ENCODE results near the gene IDH2.

The IDH2 gene

DNA sequence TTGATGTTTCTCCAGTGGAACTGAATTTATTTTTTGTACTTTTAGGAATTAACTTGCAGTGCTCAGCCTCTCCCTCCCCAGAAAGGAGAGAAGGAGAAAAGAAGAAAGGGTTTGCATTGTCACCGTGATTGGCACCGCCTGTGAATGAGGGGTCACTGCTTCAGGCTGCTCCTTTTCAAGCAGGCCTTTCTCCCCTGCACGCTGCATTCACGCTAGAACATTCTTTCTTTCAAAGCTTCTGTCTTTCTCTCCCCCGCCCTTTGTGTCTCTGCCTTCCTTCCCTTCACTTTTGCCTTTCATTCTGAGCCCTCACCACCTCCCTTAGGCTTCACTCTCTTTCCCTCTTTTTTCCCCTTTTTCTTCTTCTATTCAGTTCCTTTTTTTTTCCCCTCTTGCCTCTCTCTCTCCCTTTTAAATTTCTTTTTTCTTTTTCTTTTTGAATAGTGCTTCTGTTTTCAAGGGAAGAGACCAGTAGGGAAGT is 58.7 kb downstream of the IDH2 start:
- no peak for DNase-seq (ENCODE audit: low spot score)

DNA sequence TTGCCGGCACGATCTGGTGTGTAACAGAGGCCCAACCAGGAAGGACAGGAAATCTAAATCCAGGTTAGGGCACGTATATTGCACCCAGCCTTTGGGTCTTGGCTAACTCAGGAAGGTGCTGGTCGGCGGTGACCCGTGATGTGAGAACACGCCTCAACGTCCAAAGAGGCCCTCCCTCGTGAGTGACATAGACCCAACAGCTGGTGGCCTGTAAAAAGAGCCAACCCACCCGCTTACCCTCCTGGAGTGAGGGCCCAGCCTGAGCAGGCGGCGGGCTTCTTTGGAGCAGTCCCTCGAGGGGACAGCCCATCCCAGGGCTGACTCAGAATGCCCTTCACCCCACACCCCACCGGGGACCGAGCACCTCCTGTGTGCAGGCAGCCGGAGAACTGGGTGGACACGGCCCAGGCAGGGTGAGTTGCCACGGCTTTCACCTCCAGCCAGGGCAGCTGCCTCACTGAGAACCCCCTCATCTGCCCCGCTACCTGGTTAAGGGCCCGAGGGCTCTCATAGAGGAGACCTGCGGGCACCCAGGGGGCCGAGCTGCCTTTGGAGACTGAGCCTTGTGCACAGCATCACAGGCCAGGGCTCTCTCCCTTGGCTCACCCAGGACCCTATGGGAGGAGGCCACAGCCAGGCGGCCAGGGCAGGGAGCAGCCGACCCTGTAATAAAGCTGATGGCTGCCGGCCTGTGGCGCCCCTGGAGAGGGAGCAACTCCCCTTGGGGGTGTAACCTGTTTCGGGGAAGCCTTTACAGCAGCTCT is 59.3 kb downstream of the IDH2 start:
- no peak for DNase-seq (ENCODE audit: low spot score)

DNA sequence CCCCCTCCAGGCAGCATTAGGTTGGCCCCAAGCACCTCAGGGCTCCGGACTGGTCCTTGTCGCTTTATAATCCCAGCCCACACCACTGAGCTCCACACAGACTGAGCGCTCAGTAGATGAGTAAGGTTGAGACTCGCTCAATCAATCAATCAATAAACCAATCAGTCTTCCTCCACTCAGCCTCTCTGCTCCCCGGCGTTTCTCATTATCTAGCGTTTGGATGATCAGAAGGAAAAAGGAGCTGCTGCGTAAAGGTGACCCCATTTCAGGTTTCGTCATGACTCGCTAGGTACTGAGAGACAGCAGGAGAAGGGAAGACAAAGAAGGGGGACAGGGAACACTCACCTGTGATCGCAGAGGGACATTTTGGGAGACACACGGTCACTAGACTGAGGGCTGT is 59.9 kb downstream of the IDH2 start:
- no peak for DNase-seq (ENCODE audit: low spot score)

- no peak for DNase-seq (ENCODE audit: low spot score)
Measured at GRCh38 chr15:90040618-90041017, 61.6 kb downstream of the IDH2 start.

DNA sequence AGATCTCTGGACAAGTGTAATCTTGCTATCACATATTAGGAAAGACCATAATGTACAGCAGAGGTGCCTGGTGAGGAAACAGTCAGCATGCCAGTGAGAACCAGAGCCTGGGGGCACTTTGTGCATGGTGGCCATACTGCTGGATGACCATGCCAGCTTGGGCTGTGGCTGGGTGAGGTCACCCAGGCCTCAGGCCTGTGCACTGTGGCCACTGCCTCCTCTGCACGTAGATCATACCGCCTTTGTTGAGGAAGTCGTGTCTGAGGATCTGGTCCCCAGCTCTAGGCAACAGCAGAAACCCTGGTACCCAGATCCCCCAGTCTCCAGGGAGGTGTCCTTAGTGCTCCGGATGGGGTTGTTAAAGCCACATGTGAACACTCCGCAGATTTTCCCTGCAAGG is 62.3 kb downstream of the IDH2 start:
- no peak for DNase-seq (ENCODE audit: low spot score)

GRCh38 chr15:90038632-90039095 is 63.6 kb downstream of the IDH2 start:
- no peak for DNase-seq (ENCODE audit: low spot score)

DNA sequence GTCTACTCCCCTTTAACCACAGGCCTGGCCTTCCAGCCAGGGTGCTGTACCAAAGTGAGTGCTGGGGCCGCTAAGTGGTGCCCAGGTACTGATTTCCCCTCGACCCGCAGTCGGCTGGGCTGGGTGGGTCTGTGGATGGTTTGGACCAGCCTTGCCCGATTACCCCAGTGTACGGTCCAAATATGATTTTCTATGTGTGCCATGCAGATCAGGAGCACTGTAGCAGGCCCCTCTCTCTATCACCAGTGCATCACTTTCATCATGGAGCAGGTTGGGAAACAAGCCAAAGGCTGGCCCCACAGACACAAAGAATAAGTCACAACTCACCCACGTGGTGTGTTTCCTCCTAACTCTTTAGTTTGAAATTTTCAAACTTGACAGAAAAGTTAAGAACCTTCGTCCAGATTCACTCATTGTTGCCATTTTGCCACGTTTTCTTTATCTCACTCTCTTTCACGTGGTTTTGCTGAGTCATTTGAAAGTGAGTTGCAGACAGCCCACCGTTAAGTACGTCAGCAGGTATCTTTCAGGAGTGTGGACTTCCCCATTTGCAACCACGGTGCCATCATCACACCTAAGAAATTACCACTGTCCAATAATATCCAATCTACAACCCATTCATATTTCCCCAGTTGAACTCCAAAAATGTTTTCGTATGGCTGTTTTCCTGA is 64.2 kb downstream of the IDH2 start:
- peak; percentile 53 for DNase-seq (ENCODE audit: low spot score)

DNA sequence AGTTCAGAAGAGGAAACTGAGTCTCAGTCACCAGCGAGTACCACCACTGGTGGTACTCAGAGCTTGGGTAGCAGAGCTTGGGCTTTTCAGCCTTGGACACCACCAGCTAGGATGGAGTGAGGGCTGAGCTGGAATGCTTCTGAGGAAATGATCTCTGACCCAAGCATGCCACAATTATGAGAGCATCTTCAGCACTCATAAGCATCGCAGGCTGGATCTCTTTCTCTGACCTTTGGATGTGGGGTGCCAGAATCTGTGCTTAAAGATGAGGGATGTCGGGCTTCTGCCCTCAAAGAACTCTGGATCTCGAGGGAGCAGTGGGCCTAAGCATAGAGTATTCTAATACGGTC is 64.8 kb downstream of the IDH2 start:
- DNase-seq (ENCODE audit: low spot score), result no peak

GRCh38 chr15:90036806-90037510 is 65.3 kb downstream of the IDH2 start:
- no peak for DNase-seq (ENCODE audit: low spot score)

GRCh38 chr15:90036343-90036742 is 65.9 kb downstream of the IDH2 start:
- DNase-seq (ENCODE audit: low spot score), result no peak

GRCh38 chr15:90035840-90036230 is 66.4 kb downstream of the IDH2 start:
- peak; percentile 56 for DNase-seq (ENCODE audit: low spot score)

- DNase-seq (ENCODE audit: low spot score), result peak; percentile 60
Measured at GRCh38 chr15:90035095-90035839, 67.0 kb downstream of the IDH2 start.

DNA sequence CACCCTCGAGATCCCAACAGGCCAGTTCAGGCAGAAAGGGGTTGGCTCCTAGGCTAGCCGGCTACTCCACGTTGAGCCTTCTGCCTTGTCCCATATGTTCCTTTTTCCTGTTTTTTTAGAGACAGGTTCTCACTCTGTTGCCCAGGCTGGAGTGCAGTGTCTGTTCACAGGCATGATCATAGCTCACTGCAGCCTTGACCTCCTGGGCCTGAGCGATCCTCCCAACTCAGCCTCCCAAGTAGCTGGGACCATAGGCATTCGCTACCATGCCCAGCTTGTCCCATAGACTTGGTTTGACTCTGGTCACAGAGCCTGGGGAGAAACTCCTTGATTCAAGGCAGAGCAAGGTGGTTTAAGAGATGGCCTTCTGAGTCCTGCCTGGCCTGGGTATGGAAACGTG is 68.8 kb downstream of the IDH2 start:
- DNase-seq (ENCODE audit: low spot score), result no peak
